Measurements from ENCODE around the gene ADPGK.
"Not testable (repeated sequence)": the region's sequence is repeated elsewhere in the genome, so short reads cannot be mapped to it uniquely, and the experiment has no call there.

The ADPGK gene

DNA sequence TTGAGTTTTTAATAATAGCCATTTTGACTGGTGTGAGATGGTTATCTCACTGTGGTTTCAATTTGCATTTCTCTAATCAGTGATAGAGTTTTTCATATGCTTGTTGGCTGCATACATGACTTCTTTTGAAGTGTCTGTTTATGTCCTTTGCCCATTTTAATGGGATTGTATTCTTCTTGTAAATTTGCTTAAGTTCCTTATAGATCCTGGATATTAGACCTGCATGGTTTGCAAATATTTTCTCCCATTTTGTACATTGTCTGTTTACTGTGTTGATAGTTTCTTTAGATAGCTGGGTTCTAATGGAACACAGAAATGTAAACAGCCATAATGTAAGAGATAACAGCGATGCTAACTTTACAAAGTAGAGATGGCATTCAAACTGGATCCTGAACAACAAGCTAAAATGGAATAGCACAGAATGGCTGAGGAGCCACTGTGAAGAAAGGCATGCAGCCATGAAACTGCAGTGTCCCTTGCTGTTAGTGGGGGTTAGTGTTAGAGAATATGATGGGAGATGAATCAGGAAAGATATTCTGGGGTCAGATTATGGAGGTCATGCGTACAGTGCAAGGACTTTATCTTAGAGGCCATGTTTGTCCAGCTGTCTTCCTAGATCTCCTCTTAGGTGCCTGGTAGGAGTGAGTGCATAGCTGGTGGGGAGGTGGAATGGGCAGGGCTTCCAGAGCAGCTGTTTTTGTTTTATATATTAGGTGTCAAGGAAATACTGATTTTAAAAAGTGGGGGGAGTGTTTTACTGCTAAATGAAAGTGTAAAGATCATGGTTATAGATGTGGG lies 49.4 kb downstream of the ADPGK start:
- ChIA-PET CTCF (interaction anchor here (0.8 to 9.1 kb wide), 3 partner anchors 13 to 531 kb away, joined by 3 to 65 read pairs (median 3); no protein-coding TSS in a partner anchor), POLR2A (interaction anchor here (0.6 kb wide), 1 partner anchor 24 kb away, joined by 4 read pairs; no protein-coding TSS in a partner anchor)
- H3K4me1 ChIP-seq (ENCODE audit: control extremely low read depth in 1 of 4, control insufficient read depth in 4 of 4, insufficient read depth in 4 of 4, low read length in 3 of 4): no peaks in the 10 kb centered on the region
- peaks cover 8 to 27% (median 13%) of the 10 kb centered on the region in 4 experiments for H3K36me3 ChIP-seq (ENCODE audit: control insufficient read depth in 4 of 4, insufficient read depth in 4 of 4, low read length in 3 of 4)
- no peaks in the 10 kb centered on the region for H3K27me3 ChIP-seq (replicated peaks in 2 of 5; ENCODE audit: control insufficient read depth in 4 of 5, insufficient read depth in 5 of 5, low read length in 4 of 5)
- 88% methylated on average over 2 of the region's 2 CpGs for WGBS (ENCODE audit: insufficient coverage)
- DNase-seq: no peak
- no peaks in the 10 kb centered on the region for H3K9me3 ChIP-seq (ENCODE audit: control extremely low read depth in 1 of 5, control insufficient read depth in 4 of 5, insufficient read depth in 2 of 5, low read depth in 1 of 5, low read length in 4 of 5)
- H3K4me3 ChIP-seq (ENCODE audit: control insufficient read depth in 1 of 7, extremely low read depth in 1 of 7, insufficient read depth in 4 of 7, low read depth in 2 of 7, low read length in 6 of 7): no peak overlapping the region
- no peak overlapping the region for H3K27ac ChIP-seq (ENCODE audit: insufficient read depth in 1 of 2, low read depth in 1 of 2, low read length in 2 of 2, poor library complexity in 1 of 2, severe bottlenecking in 2 of 2)

DNA sequence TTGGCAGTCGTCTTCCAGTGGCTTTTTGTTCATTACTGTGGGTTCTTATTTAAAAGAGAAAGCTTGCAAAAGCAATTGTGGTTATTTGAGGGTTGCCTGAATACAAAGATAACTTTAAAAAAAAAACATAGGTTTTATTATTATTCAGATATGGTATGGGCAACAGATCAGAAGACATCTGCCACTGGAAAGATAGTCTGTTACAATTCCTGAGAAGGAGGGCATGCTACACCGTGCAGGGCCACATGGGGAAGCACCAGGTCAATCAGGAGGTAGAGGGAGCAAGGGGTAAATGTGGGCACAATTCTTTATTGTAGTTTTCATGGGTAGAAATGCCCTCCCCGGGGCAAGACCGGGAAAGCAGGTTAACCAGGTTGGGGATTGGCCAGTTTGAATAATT lies 51.0 kb downstream of the ADPGK start:
- peaks cover 5 to 20% (median 11%) of the 10 kb centered on the region in 4 experiments for H3K36me3 ChIP-seq (ENCODE audit: control insufficient read depth in 4 of 4, insufficient read depth in 4 of 4, low read length in 3 of 4)

DNA sequence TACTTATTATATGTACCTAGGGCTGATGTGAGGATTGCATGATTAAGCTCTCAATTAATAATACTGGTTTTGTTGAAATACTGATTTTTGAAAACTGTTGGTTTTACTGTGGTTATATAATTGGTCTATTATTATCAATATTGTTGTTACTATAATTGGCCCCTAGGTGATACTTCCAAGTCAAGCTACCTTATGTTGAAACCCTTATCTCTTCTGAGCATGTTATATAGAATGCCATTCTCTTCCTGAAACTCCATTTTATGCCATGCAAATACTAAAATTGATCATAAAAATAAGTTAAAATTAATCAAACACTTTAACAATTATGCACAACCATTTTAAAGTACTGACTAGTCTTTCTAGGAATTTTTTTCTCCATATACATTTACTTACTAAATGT lies 51.5 kb downstream of the ADPGK start:
- CTCF ChIA-PET: interaction anchor here (1.0 to 9.1 kb wide), 3 partner anchors 11 to 41 kb away, joined by 3 to 65 read pairs (median 4); no protein-coding TSS in a partner anchor

More for the DNA sequence above, 51.0 kb downstream of the ADPGK start:
- no peak overlapping the region for H3K27ac ChIP-seq (ENCODE audit: insufficient read depth in 1 of 2, low read depth in 1 of 2, low read length in 2 of 2, poor library complexity in 1 of 2, severe bottlenecking in 2 of 2)
- H3K4me3 ChIP-seq (ENCODE audit: control insufficient read depth in 1 of 7, extremely low read depth in 1 of 7, insufficient read depth in 4 of 7, low read depth in 2 of 7, low read length in 6 of 7): no peak overlapping the region
- H3K27me3 ChIP-seq (replicated peaks in 2 of 5; ENCODE audit: control insufficient read depth in 4 of 5, insufficient read depth in 5 of 5, low read length in 4 of 5): no peaks in the 10 kb centered on the region
- no peaks in the 10 kb centered on the region for H3K4me1 ChIP-seq (ENCODE audit: control extremely low read depth in 1 of 4, control insufficient read depth in 4 of 4, insufficient read depth in 4 of 4, low read length in 3 of 4)
- no peaks in the 10 kb centered on the region for H3K9me3 ChIP-seq (ENCODE audit: control extremely low read depth in 1 of 5, control insufficient read depth in 4 of 5, insufficient read depth in 2 of 5, low read depth in 1 of 5, low read length in 4 of 5)
- POLR2A ChIA-PET: no interaction called here
- CTCF ChIA-PET: interaction anchor here (1.0 to 9.1 kb wide), 3 partner anchors 11 to 41 kb away, joined by 3 to 65 read pairs (median 4); no protein-coding TSS in a partner anchor
- DNase-seq: peak; percentile 14 to 54 (median 32)
- 80% methylated on average over 1 of the region's 4 CpGs for WGBS (ENCODE audit: insufficient coverage)

DNA sequence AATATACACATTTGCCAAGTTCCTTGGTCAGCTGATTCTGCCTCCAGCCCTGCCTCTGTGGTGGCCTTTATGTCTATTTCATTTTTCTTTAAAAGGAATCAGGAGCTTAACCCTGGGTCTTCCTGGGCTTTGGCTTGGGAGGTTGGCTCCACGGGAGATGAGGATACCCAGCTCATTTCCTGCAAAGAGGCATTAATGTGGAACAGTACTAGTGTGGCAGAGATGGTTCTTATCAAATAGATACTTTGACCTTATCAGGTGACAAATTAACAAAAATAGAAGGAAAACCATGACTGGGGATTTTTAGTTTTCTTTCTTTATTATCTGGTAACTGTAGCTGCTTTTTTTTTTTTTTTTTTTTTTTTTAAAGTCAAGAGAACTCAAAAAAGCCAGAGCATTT lies 54.7 kb downstream of the ADPGK start:
- H3K9me3 ChIP-seq (ENCODE audit: control extremely low read depth in 1 of 5, control insufficient read depth in 4 of 5, insufficient read depth in 2 of 5, low read depth in 1 of 5, low read length in 4 of 5): no peaks in the 10 kb centered on the region
- no peaks in the 10 kb centered on the region for H3K4me1 ChIP-seq (ENCODE audit: control extremely low read depth in 1 of 4, control insufficient read depth in 4 of 4, insufficient read depth in 4 of 4, low read length in 3 of 4)
- POLR2A ChIA-PET: no interaction called here
- H3K4me3 ChIP-seq (ENCODE audit: control insufficient read depth in 1 of 7, extremely low read depth in 1 of 7, insufficient read depth in 4 of 7, low read depth in 2 of 7, low read length in 6 of 7): no peak overlapping the region
- H3K27ac ChIP-seq (ENCODE audit: insufficient read depth in 1 of 2, low read depth in 1 of 2, low read length in 2 of 2, poor library complexity in 1 of 2, severe bottlenecking in 2 of 2): no peak overlapping the region
- CTCF ChIA-PET: interaction anchor here (1.2 to 9.1 kb wide), 4 partner anchors 7 to 48 kb away, joined by 3 to 65 read pairs (median 4); no protein-coding TSS in a partner anchor
- no peak for DNase-seq
- peaks cover 0 to 2% (median 0%) of the 10 kb centered on the region in 4 experiments for H3K36me3 ChIP-seq (ENCODE audit: control insufficient read depth in 4 of 4, insufficient read depth in 4 of 4, low read length in 3 of 4)
- H3K27me3 ChIP-seq (replicated peaks in 2 of 5; ENCODE audit: control insufficient read depth in 4 of 5, insufficient read depth in 5 of 5, low read length in 4 of 5): no peaks in the 10 kb centered on the region
- no CpG with 5 or more reads among the region's 1 CpG for WGBS (ENCODE audit: insufficient coverage)

More for the DNA sequence above, 51.5 kb downstream of the ADPGK start:
- no peaks in the 10 kb centered on the region for H3K27me3 ChIP-seq (replicated peaks in 2 of 5; ENCODE audit: control insufficient read depth in 4 of 5, insufficient read depth in 5 of 5, low read length in 4 of 5)
- H3K27ac ChIP-seq (ENCODE audit: insufficient read depth in 1 of 2, low read depth in 1 of 2, low read length in 2 of 2, poor library complexity in 1 of 2, severe bottlenecking in 2 of 2): no peak overlapping the region
- H3K9me3 ChIP-seq (ENCODE audit: control extremely low read depth in 1 of 5, control insufficient read depth in 4 of 5, insufficient read depth in 2 of 5, low read depth in 1 of 5, low read length in 4 of 5): no peaks in the 10 kb centered on the region
- POLR2A ChIA-PET: no interaction called here
- no peaks in the 10 kb centered on the region for H3K4me1 ChIP-seq (ENCODE audit: control extremely low read depth in 1 of 4, control insufficient read depth in 4 of 4, insufficient read depth in 4 of 4, low read length in 3 of 4)
- H3K36me3 ChIP-seq (ENCODE audit: control insufficient read depth in 4 of 4, insufficient read depth in 4 of 4, low read length in 3 of 4): peaks cover 3 to 15% (median 8%) of the 10 kb centered on the region in 4 experiments
- no peak for DNase-seq
- no peak overlapping the region for H3K4me3 ChIP-seq (ENCODE audit: control insufficient read depth in 1 of 7, extremely low read depth in 1 of 7, insufficient read depth in 4 of 7, low read depth in 2 of 7, low read length in 6 of 7)

DNA sequence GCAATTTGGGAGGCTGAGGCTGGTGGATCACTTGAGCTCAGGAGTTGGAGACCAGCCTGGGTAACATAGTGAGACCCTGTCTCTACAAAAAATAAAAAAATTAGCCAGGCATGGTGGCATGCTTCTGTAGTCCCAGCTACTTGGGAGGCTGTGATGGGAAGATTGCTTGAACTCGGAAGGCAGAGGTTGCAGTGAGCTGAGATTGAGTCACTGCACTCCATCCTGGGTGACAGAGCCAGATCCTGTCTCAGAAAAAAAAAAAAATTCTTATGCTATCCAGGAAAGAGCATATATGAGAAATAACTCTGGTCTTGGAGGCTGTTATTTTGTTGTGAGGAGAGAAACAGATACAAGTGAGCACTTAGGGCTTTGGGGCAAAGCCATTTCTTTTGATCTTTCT lies 55.3 kb downstream of the ADPGK start:
- H3K9me3 ChIP-seq (ENCODE audit: control extremely low read depth in 1 of 5, control insufficient read depth in 4 of 5, insufficient read depth in 2 of 5, low read depth in 1 of 5, low read length in 4 of 5); H3K4me3 ChIP-seq (ENCODE audit: control insufficient read depth in 1 of 7, extremely low read depth in 1 of 7, insufficient read depth in 4 of 7, low read depth in 2 of 7, low read length in 6 of 7); DNase-seq; H3K4me1 ChIP-seq (ENCODE audit: control extremely low read depth in 1 of 4, control insufficient read depth in 4 of 4, insufficient read depth in 4 of 4, low read length in 3 of 4); H3K36me3 ChIP-seq (ENCODE audit: control insufficient read depth in 4 of 4, insufficient read depth in 4 of 4, low read length in 3 of 4); POLR2A ChIA-PET; H3K27me3 ChIP-seq (replicated peaks in 2 of 5; ENCODE audit: control insufficient read depth in 4 of 5, insufficient read depth in 5 of 5, low read length in 4 of 5); H3K27ac ChIP-seq (ENCODE audit: insufficient read depth in 1 of 2, low read depth in 1 of 2, low read length in 2 of 2, poor library complexity in 1 of 2, severe bottlenecking in 2 of 2): not testable (repeated sequence)
- 93% methylated on average over 1 of the region's 1 CpG for WGBS (ENCODE audit: insufficient coverage)
- CTCF ChIA-PET: interaction anchor here (1.2 to 9.1 kb wide), 3 partner anchors 7 to 47 kb away, joined by 3 to 65 read pairs (median 5); no protein-coding TSS in a partner anchor

DNA sequence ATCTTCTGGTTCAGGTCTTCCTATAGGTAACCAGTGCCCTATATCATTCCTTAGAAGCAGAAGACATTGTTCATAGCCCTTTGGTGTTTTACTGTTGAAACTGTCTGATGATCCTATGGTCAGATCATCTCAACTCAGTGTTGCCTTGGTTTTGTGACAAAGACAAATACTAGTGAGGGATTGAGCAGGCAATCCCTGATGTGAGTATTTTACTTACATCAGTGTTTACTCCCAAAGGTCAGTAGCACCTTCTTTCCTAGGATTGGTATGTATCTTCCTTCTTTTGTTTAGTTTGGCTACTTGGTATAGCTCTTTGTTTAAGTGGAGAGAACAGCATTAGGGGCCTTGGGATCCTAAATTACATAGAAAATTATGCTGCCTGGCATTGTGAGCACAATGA lies 56.4 kb downstream of the ADPGK start:
- no peak overlapping the region for H3K4me3 ChIP-seq (ENCODE audit: control insufficient read depth in 1 of 7, extremely low read depth in 1 of 7, insufficient read depth in 4 of 7, low read depth in 2 of 7, low read length in 6 of 7)
- ChIA-PET POLR2A (no interaction called here), CTCF (interaction anchor here (1.0 to 1.5 kb wide), 2 partner anchors 9 to 18 kb away, joined by 3 to 4 read pairs; no protein-coding TSS in a partner anchor)
- H3K27me3 ChIP-seq (replicated peaks in 2 of 5; ENCODE audit: control insufficient read depth in 4 of 5, insufficient read depth in 5 of 5, low read length in 4 of 5): no peaks in the 10 kb centered on the region
- H3K4me1 ChIP-seq (ENCODE audit: control extremely low read depth in 1 of 4, control insufficient read depth in 4 of 4, insufficient read depth in 4 of 4, low read length in 3 of 4): no peaks in the 10 kb centered on the region
- H3K36me3 ChIP-seq (ENCODE audit: control insufficient read depth in 4 of 4, insufficient read depth in 4 of 4, low read length in 3 of 4): peaks cover 0 to 2% (median 0%) of the 10 kb centered on the region in 4 experiments
- no peaks in the 10 kb centered on the region for H3K9me3 ChIP-seq (ENCODE audit: control extremely low read depth in 1 of 5, control insufficient read depth in 4 of 5, insufficient read depth in 2 of 5, low read depth in 1 of 5, low read length in 4 of 5)
- no peak for DNase-seq
- H3K27ac ChIP-seq (ENCODE audit: insufficient read depth in 1 of 2, low read depth in 1 of 2, low read length in 2 of 2, poor library complexity in 1 of 2, severe bottlenecking in 2 of 2): no peak overlapping the region

DNA sequence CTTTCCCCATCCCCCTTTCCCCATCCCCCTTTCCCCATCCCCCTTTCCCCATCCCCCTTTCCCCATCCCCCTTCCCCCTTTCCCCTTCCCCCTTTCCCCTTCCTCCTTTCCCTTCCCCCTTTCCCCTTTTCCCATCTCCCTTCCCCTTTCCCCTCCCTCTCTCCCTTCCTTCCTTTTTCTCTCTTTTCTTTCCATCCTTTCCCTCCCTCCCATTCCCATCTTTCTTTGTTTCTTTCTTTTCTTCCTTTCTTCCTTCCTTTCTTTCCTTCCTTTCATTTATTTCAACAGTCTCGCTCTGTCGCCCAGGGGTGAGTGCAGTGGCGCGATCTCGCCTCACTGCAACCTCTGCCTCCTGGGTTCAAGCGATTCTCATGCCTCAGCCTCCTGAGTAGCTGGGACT lies 57.7 kb downstream of the ADPGK start:
- H3K36me3 ChIP-seq (ENCODE audit: control insufficient read depth in 4 of 4, insufficient read depth in 4 of 4, low read length in 3 of 4); H3K9me3 ChIP-seq (ENCODE audit: control extremely low read depth in 1 of 5, control insufficient read depth in 4 of 5, insufficient read depth in 2 of 5, low read depth in 1 of 5, low read length in 4 of 5); POLR2A ChIA-PET; H3K27me3 ChIP-seq (replicated peaks in 2 of 5; ENCODE audit: control insufficient read depth in 4 of 5, insufficient read depth in 5 of 5, low read length in 4 of 5); H3K4me1 ChIP-seq (ENCODE audit: control extremely low read depth in 1 of 4, control insufficient read depth in 4 of 4, insufficient read depth in 4 of 4, low read length in 3 of 4); H3K4me3 ChIP-seq (ENCODE audit: control insufficient read depth in 1 of 7, extremely low read depth in 1 of 7, insufficient read depth in 4 of 7, low read depth in 2 of 7, low read length in 6 of 7); H3K27ac ChIP-seq (ENCODE audit: insufficient read depth in 1 of 2, low read depth in 1 of 2, low read length in 2 of 2, poor library complexity in 1 of 2, severe bottlenecking in 2 of 2); DNase-seq: not testable (repeated sequence)
- CTCF ChIA-PET: interaction anchor here (0.9 to 1.0 kb wide), 2 partner anchors 8 to 25 kb away, joined by 3 read pairs; no protein-coding TSS in a partner anchor
- WGBS (ENCODE audit: insufficient coverage): 93% methylated on average over 6 of the region's 6 CpGs
